H1 (cell line): Measurements from ENCODE around the gene NEDD4L. TPM values are rescaled to one million over a fixed set of nuclear protein-coding genes. Genes with fewer than 3 reads are reported as not detected.

Experiments used
- CTCF ChIA-PET: fragments of 300-600 bp; sonication (Branson Sonifier 250); formaldehyde crosslinking; loops from one replicate; lab custom pipeline; 2021; ENCODE audit not compliant: partially characterized antibody; lab: Charles Lee
- POLR2A ChIA-PET: fragments of 300-600 bp; sonication (Branson Sonifier 250); formaldehyde crosslinking; loops from one replicate; lab custom pipeline; 2021; ENCODE audit warnings: inconsistent platforms; ENCODE audit not compliant: partially characterized antibody; lab: Charles Lee
- DNase-seq, 2 experiments: peaks; one replicate each; pipeline versions ENCODE4 v3.0.0 to v3.0.0-alpha.2; 2010 to 2022; ENCODE audit warnings: low spot score in 2 of 2, low read depth in 1 of 2, mixed read lengths in 1 of 2
- FAIRE-seq: peaks from 2 replicates; lab custom pipeline; 2011; peaks lifted over from hg19 to GRCh38; lab: Jason Lieb, UNC
- H2AFZ ChIP-seq: 2 replicates; pipeline ENCODE4 v1.8.1; 2012; ENCODE audit warnings: low read length, inconsistent platforms
- H2AK5ac ChIP-seq: 2 replicates; pipeline ENCODE4 v1.6.1; 2013; ENCODE audit warnings: low read depth, low read length
- H2BK120ac ChIP-seq: replicated peaks from 2 replicates; pipeline ENCODE3; 2013; ENCODE audit warnings: low read depth, low read length, inconsistent platforms
- H2BK12ac ChIP-seq: 2 replicates; pipeline ENCODE4 v1.6.1; 2013; ENCODE audit warnings: low read depth, low read length
- H2BK15ac ChIP-seq: 2 replicates; pipeline ENCODE4 v1.6.1; 2013; ENCODE audit warnings: low read length
- H2BK20ac ChIP-seq: 2 replicates; pipeline ENCODE4 v1.6.1; 2013; ENCODE audit warnings: low read length
- H2BK5ac ChIP-seq: 2 replicates; pipeline ENCODE4 v1.6.1; 2013; ENCODE audit warnings: low read depth, low read length
- H3K14ac ChIP-seq: 2 replicates; pipeline ENCODE4 v1.6.1; 2013; ENCODE audit warnings: inconsistent platforms; ENCODE audit not compliant: insufficient read length
- H3K18ac ChIP-seq: 2 replicates; pipeline ENCODE4 v1.6.1; 2013; ENCODE audit warnings: low read length; ENCODE audit errors: extremely low read depth
- H3K23ac ChIP-seq: 2 replicates; pipeline ENCODE4 v1.6.1; 2013; ENCODE audit warnings: inconsistent platforms; ENCODE audit not compliant: insufficient read length
- H3K23me2 ChIP-seq: 2 replicates; pipeline ENCODE4 v1.6.1; 2013; ENCODE audit warnings: low read depth, low read length
- H3K27ac ChIP-seq: 2 replicates; pipeline ENCODE4 v1.6.1; 2011; ENCODE audit warnings: low read depth, low read length, inconsistent platforms
- H3K27me3 ChIP-seq, 4 experiments: replicated peaks in 1 of 4; 1 replicate in 1 of 4; 2 replicates in 3 of 4; pipeline versions ENCODE4 v1.6.1 to v1.8.1; 2011 to 2013; ENCODE audit warnings: low read length in 3 of 4, mild to moderate bottlenecking in 3 of 4, inconsistent platforms in 2 of 4, mixed read lengths in 2 of 4, moderate library complexity in 1 of 4; ENCODE audit not compliant: control insufficient read depth in 3 of 4, insufficient read depth in 3 of 4; ENCODE audit errors: extremely low read depth in 1 of 4
- H3K36me3 ChIP-seq, 4 experiments: 2 replicates each; pipeline versions ENCODE4 v1.6.1 to v1.8.1; 2011 to 2013; ENCODE audit warnings: mild to moderate bottlenecking in 4 of 4, low read length in 3 of 4, moderate library complexity in 2 of 4, control low read depth in 1 of 4, inconsistent platforms in 1 of 4; ENCODE audit not compliant: insufficient read depth in 4 of 4, control insufficient read depth in 2 of 4
- H3K4ac ChIP-seq: replicated peaks from 2 replicates; pipeline ENCODE3; 2013; ENCODE audit warnings: low read length, low read depth, mixed read lengths, inconsistent platforms; ENCODE audit not compliant: insufficient read length
- H3K4me1 ChIP-seq, 4 experiments: replicated peaks in 1 of 4; 1 replicate in 1 of 4; 2 replicates in 3 of 4; pipeline versions ENCODE4 v1.6.1 to v1.8.1; 2011 to 2013; ENCODE audit warnings: low read length in 3 of 4, inconsistent platforms in 2 of 4, mixed read lengths in 1 of 4; ENCODE audit not compliant: insufficient read depth in 4 of 4, control insufficient read depth in 3 of 4
- H3K4me2 ChIP-seq, 2 experiments: 2 replicates each; pipeline versions ENCODE4 v1.6.1 to v1.8.1; 2011 to 2013; ENCODE audit warnings: low read depth in 2 of 2, low read length in 2 of 2, control low read depth in 1 of 2, inconsistent platforms in 1 of 2, mild to moderate bottlenecking in 1 of 2; ENCODE audit not compliant: insufficient read depth in 1 of 2
- H3K4me3 ChIP-seq, 4 experiments: fragments of 200-600, 300-600 bp in 1 of 4; sonication (generic), shearing (Covaris generic), sonication (Bioruptor Twin) in 1 of 4; 2 replicates each; pipeline versions ENCODE4 v1.5.1 to v1.8.1; 2011 to 2016; ENCODE audit warnings: low read length in 4 of 4, low read depth in 3 of 4, control low read depth in 2 of 4, inconsistent platforms in 2 of 4, mild to moderate bottlenecking in 2 of 4, mixed read lengths in 1 of 4, moderate library complexity in 1 of 4; ENCODE audit not compliant: insufficient read depth in 2 of 4; ENCODE audit errors: extremely low read depth in 1 of 4
- H3K56ac ChIP-seq: replicated peaks from 2 replicates; pipeline ENCODE3; 2013; ENCODE audit warnings: low read depth, mild to moderate bottlenecking, mixed read lengths, low read length, inconsistent platforms; ENCODE audit not compliant: insufficient read length
- H3K79me1 ChIP-seq: 2 replicates; pipeline ENCODE4 v1.6.1; 2013; ENCODE audit warnings: low read depth, low read length, control low read depth
- H3K79me2 ChIP-seq, 2 experiments: 2 replicates each; pipeline versions ENCODE4 v1.6.1 to v1.8.1; 2012 to 2013; ENCODE audit warnings: low read length in 2 of 2, mild to moderate bottlenecking in 2 of 2, inconsistent platforms in 1 of 2; ENCODE audit not compliant: insufficient read depth in 2 of 2, control insufficient read depth in 1 of 2
- H3K9ac ChIP-seq, 4 experiments: replicated peaks in 1 of 4; 1 replicate in 1 of 4; 2 replicates in 3 of 4; pipeline versions ENCODE4 v1.6.1 to v1.8.1; 2011 to 2013; ENCODE audit warnings: low read depth in 3 of 4, low read length in 3 of 4, control low read depth in 2 of 4, mild to moderate bottlenecking in 2 of 4, moderate library complexity in 2 of 4, inconsistent platforms in 1 of 4; ENCODE audit errors: extremely low read depth in 1 of 4
- H3K9me3 ChIP-seq, 2 experiments: 2 replicates each; pipeline versions ENCODE4 v1.6.1 to v1.8.1; 2012 to 2013; ENCODE audit warnings: mild to moderate bottlenecking in 2 of 2, moderate library complexity in 2 of 2, control low read depth in 1 of 2, inconsistent platforms in 1 of 2, low read depth in 1 of 2, low read length in 1 of 2, mixed read lengths in 1 of 2; ENCODE audit not compliant: insufficient read depth in 2 of 2
- H4K20me1 ChIP-seq, 2 experiments: replicated peaks in 1 of 2; 2 replicates each; pipeline versions ENCODE3 to v1.8.1; 2011 to 2013; ENCODE audit warnings: inconsistent platforms in 2 of 2, low read length in 2 of 2, mild to moderate bottlenecking in 1 of 2; ENCODE audit not compliant: insufficient read depth in 2 of 2, control insufficient read depth in 1 of 2
- H4K5ac ChIP-seq: 2 replicates; pipeline ENCODE4 v1.6.1; 2013; ENCODE audit warnings: low read length, low read depth, mixed read lengths, inconsistent platforms; ENCODE audit not compliant: insufficient read length
- H4K8ac ChIP-seq: 2 replicates; pipeline ENCODE4 v1.8.0; 2013; ENCODE audit warnings: mild to moderate bottlenecking, moderate library complexity, low read length, inconsistent platforms; ENCODE audit not compliant: insufficient read depth; ENCODE audit errors: extremely low read depth
- H4K91ac ChIP-seq: replicated peaks from 2 replicates; pipeline ENCODE3; 2013; ENCODE audit warnings: low read length, mixed read lengths, inconsistent platforms; ENCODE audit not compliant: insufficient read length
- BCL11A ChIP-seq, 2 experiments: IDR thresholded peaks; one replicate each; pipeline ENCODE4 v1.6.1; 2011; ENCODE audit warnings: low read depth in 2 of 2, low read length in 2 of 2, mild to moderate bottlenecking in 2 of 2
- CTBP2 ChIP-seq: IDR thresholded peaks from 2 replicates; pipeline ENCODE4 v1.7.0; 2011; ENCODE audit warnings: borderline replicate concordance, mild to moderate bottlenecking, moderate library complexity, mixed read lengths, low read length; ENCODE audit not compliant: insufficient read depth, insufficient read length
- JUN ChIP-seq: IDR thresholded peaks from 2 replicates; pipeline ENCODE4 v1.6.1; 2011; ENCODE audit warnings: low read depth, mild to moderate bottlenecking, improper control_type of control experiment, low read length
- JUND ChIP-seq: IDR thresholded peaks from 2 replicates; pipeline ENCODE4 v1.6.1; 2011; ENCODE audit warnings: mild to moderate bottlenecking, improper control_type of control experiment, low read length
- NANOG ChIP-seq: IDR thresholded peaks from 2 replicates; pipeline ENCODE4 v1.6.1; 2011; ENCODE audit warnings: low read length, low read depth, mild to moderate bottlenecking, inconsistent platforms; ENCODE audit not compliant: insufficient read depth, poor library complexity, severe bottlenecking
- NRF1 ChIP-seq: IDR thresholded peaks from 2 replicates; pipeline ENCODE4 v1.6.1; 2011; ENCODE audit warnings: mild to moderate bottlenecking, low read depth, low read length, improper control_type of control experiment
- SIX5 ChIP-seq: IDR thresholded peaks from 2 replicates; pipeline ENCODE4 v1.6.1; 2011; ENCODE audit warnings: mild to moderate bottlenecking, low read depth, low read length
- WGBS, 2 experiments: shearing (Covaris generic) in 1 of 2; methylation state at CpG; one replicate each; pipeline versions ENCODE4 v1.1.6 to v1.1.7; 2013 to 2015; ENCODE audit warnings: low lambda C conversion rate in 2 of 2, mixed read lengths in 2 of 2, inconsistent platforms in 1 of 2, low coverage in 1 of 2, missing lambda C conversion rate in 1 of 2; ENCODE audit not compliant: insufficient replicate concordance in 2 of 2, insufficient coverage in 1 of 2, insufficient read length in 1 of 2; ENCODE audit errors: extremely low coverage in 1 of 2, missing lambda C conversion rate in 1 of 2; 5-methylcytosine and 5-hydroxymethylcytosine counted together
- polyA plus RNA-seq, 7 experiments: library from polyadenylated mRNA; depleted of rRNA in 3 of 7; stranded (reverse) in 5 of 7; unstranded in 2 of 7; fragments of >200 nt in 5 of 7; fragments of 200-250 nt in 2 of 7; gene quantifications; 1 replicate in 5 of 7; 2 replicates in 1 of 7; 4 replicates in 1 of 7; pipeline versions ENCODE4 v1.2.1 to v1.2.3, GENCODE V29; 2011 to 2013; ENCODE audit warnings: missing spikeins in 2 of 7, mixed read lengths in 2 of 7
- total RNA-seq: library from RNA; stranded (reverse); fragmentation: NEBNext Ultra II Directional; extraction: Animal tissue kit (Norgen Biotek cat#: 25700); gene quantifications from 2 replicates; pipeline ENCODE4 v1.2.1, GENCODE V29; 2021
- TF ChIP-seq, protein P1 (sequence below): IDR thresholded peaks from 2 replicates; pipeline ENCODE4 v1.6.1; 2012; ENCODE audit warnings: inconsistent platforms
- TF ChIP-seq, protein P2 (sequence below), 3 experiments: IDR thresholded peaks; 1 replicate in 2 of 3; 2 replicates in 1 of 3; pipeline versions ENCODE4 v1.5.1 to v1.6.1; 2011; ENCODE audit warnings: low read length in 3 of 3, mild to moderate bottlenecking in 3 of 3, inconsistent platforms in 2 of 3, low read depth in 1 of 3, moderate library complexity in 1 of 3; ENCODE audit not compliant: insufficient read depth in 1 of 3; ENCODE audit errors: control extremely low read depth in 1 of 3

NEDD4L gene
- total and polyA plus RNA-seq, 2 of the 8 experiments (the other 6 are each of a cell fraction or from before 2014, with no cell fraction given), result 37.3 to 69.8 TPM

DNA sequence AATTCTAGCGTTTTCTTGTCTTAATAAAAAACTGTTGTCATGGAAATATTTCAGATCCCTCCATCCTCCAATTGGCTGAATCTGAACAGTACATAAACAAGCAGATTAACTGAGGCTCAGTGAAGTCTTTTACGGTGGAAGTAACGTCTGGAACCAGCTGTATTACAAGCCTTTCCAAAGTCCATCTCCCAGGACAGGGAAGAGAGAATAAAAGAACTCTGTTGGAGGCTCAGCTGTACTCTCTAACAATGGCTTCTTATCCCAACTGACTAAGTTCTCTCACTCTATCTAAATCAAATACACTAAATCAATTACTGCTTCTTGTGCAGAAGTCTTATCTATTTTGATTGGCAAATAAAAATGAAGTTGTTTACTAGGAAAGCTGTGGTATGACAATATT is 19.9 kb upstream of the NEDD4L start:
- Histone ChIP-seq H3K27ac (no peak overlapping the region), H2BK120ac (no peak overlapping the region), H4K5ac (no peak overlapping the region), H3K23ac (no peak overlapping the region), H3K4me1 (peaks cover 0 to 5% (median 3%) of the 10 kb centered on the region in 4 experiments; a peak in 4 of 7 replicates), H2AK5ac (no peak overlapping the region), H2BK5ac (no peak overlapping the region), H3K79me1 (no peaks in the 10 kb centered on the region), H4K20me1 (no peaks in the 10 kb centered on the region), H3K18ac (no peak overlapping the region), H3K14ac (no peak overlapping the region), H4K8ac (no peak overlapping the region), H3K9me3 (no peaks in the 10 kb centered on the region), H3K56ac (no peak overlapping the region), H2BK20ac (no peak overlapping the region), H3K4me3 (no peak overlapping the region), H3K4ac (no peak overlapping the region), H3K36me3 (no peaks in the 10 kb centered on the region), H4K91ac (no peak overlapping the region), H2AFZ (no peak overlapping the region), H3K27me3 (no peaks in the 10 kb centered on the region; a peak in 1 of 7 replicates), H3K23me2 (no peaks in the 10 kb centered on the region), H3K79me2 (no peaks in the 10 kb centered on the region), H2BK15ac (no peak overlapping the region), H3K9ac (no peak overlapping the region), H3K4me2 (no peak overlapping the region), H2BK12ac (no peak overlapping the region)
- CTCF ChIA-PET, result interaction anchor here (0.6 to 2.3 kb wide), 7 partner anchors 8 to 332 kb away, joined by 3 to 10 read pairs (median 4); partner anchors contain the start of gene NEDD4L
- FAIRE-seq (no peak), DNase-seq (no peak)
- POLR2A ChIA-PET, result no interaction called here
- 61% methylated on average over 3 of the region's 3 CpGs; no CpG with 5 or more reads in 1 of the 2 experiments for WGBS, 2 experiments
- no peak for TF ChIP-seq NRF1
- TF ChIP-seq SIX5, result no peak
- TF ChIP-seq CTBP2, result no peak
- no peak for TF ChIP-seq BCL11A (IDR thresholded peaks at IDR 0.05; ENCODE audit: low read depth in 2 of 2, low read length in 2 of 2)
- no peak for TF ChIP-seq NANOG
- no peak for TF ChIP-seq JUN
- TF ChIP-seq, protein P1, sequence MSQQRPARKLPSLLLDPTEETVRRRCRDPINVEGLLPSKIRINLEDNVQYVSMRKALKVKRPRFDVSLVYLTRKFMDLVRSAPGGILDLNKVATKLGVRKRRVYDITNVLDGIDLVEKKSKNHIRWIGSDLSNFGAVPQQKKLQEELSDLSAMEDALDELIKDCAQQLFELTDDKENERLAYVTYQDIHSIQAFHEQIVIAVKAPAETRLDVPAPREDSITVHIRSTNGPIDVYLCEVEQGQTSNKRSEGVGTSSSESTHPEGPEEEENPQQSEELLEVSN, result no peak
- TF ChIP-seq, protein P2, sequence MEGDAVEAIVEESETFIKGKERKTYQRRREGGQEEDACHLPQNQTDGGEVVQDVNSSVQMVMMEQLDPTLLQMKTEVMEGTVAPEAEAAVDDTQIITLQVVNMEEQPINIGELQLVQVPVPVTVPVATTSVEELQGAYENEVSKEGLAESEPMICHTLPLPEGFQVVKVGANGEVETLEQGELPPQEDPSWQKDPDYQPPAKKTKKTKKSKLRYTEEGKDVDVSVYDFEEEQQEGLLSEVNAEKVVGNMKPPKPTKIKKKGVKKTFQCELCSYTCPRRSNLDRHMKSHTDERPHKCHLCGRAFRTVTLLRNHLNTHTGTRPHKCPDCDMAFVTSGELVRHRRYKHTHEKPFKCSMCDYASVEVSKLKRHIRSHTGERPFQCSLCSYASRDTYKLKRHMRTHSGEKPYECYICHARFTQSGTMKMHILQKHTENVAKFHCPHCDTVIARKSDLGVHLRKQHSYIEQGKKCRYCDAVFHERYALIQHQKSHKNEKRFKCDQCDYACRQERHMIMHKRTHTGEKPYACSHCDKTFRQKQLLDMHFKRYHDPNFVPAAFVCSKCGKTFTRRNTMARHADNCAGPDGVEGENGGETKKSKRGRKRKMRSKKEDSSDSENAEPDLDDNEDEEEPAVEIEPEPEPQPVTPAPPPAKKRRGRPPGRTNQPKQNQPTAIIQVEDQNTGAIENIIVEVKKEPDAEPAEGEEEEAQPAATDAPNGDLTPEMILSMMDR (IDR thresholded peaks at IDR 0.05; ENCODE audit: control extremely low read depth in 1 of 3, insufficient read depth in 1 of 3, low read depth in 1 of 3, low read length in 3 of 3), result no peak
- TF ChIP-seq JUND, result no peak
